ENCODE data around the gene DYSF.

DNA sequence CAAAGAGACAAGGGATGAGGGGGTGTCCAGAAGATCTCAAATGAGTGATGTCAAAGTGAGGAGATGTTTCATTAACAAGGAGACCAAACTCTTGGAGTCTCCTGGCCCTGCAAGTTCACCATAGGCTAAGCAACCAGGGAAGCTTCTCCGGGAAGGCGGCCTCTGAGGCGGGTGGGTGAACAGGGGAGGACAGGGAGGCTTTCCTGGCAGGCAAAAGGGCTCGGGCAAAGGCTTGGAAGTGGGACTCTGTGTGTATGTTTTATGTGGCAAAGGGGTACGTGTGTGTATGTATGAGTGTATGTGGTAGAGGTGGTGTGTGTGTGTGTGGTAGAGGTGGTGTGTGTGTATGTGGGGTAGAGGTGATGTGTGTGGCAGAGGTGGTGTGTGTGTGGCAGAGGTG, 163.9 kb downstream of the DYSF start:
- TF ChIP-seq POLR2A (IDR thresholded peaks at IDR 0.05; ENCODE audit: low read depth, low read length) (no peak), POLR2AphosphoS5 (IDR thresholded peaks at IDR 0.05; ENCODE audit: low read depth, low read length) (no peak), TAF1 (IDR thresholded peaks at IDR 0.05; ENCODE audit: borderline replicate concordance, low read depth, low read length) (no peak)
